ENCODE results near the gene ARHGDIA.
"Not testable (repeated sequence)": the region's sequence is repeated elsewhere in the genome, so short reads cannot be mapped to it uniquely, and the experiment has no call there.

Gene ARHGDIA

GRCh38 chr17:81870981-81871386 lies at the start of gene ARHGDIA:
Gene ARHGDIA, minus strand, starts transcription at chr17:81871337. Its CDS starts 1,407 bp downstream, at chr17:81869930.
- peak in 1 of 56 donors; percentile 88 for DNase-seq

GRCh38 chr17:81918832-81919545 lies 47.9 kb upstream of the ARHGDIA start:
- DNase-seq: no peak

GRCh38 chr17:81918333-81918669 lies 47.2 kb upstream of the ARHGDIA start:
- DNase-seq: not testable (repeated sequence)

GRCh38 chr17:81917565-81918332 lies 46.6 kb upstream of the ARHGDIA start, which contains the start of gene SIRT7:
Gene SIRT7, minus strand, starts transcription at chr17:81918176. Its CDS starts 45 bp downstream, at chr17:81918131.
- peak in 52 of 56 donors; percentile 9 to 87 (median 72) for DNase-seq

GRCh38 chr17:81916234-81917001 lies 45.3 kb upstream of the ARHGDIA start:
- no peak for DNase-seq

- DNase-seq: no peak
These were observed 44.2 kb upstream of the ARHGDIA start for GRCh38 chr17:81915331-81915730.

- no peak for DNase-seq
These were observed 43.1 kb upstream of the ARHGDIA start for GRCh38 chr17:81914103-81914850.

- DNase-seq: no peak
These were observed 42.4 kb upstream of the ARHGDIA start for GRCh38 chr17:81913394-81914102.

- no peak for DNase-seq
These were observed 41.5 kb upstream of the ARHGDIA start for GRCh38 chr17:81912441-81913309.

GRCh38 chr17:81911969-81912368 lies 40.8 kb upstream of the ARHGDIA start:
- DNase-seq: no peak

- peak in 55 of 56 donors; percentile 46 to 94 (median 83) for DNase-seq
These were observed 40.3 kb upstream of the ARHGDIA start, which contains the start of gene PCYT2 for GRCh38 chr17:81911277-81911961. Gene PCYT2, minus strand, starts transcription at chr17:81911399. Its CDS starts 44 bp downstream, at chr17:81911355.

- peak in 1 of 56 donors; percentile 49 for DNase-seq
These were observed 39.7 kb upstream of the ARHGDIA start for GRCh38 chr17:81910840-81911276.

GRCh38 chr17:81909966-81910839 lies 39.1 kb upstream of the ARHGDIA start:
- peak in 1 of 56 donors; percentile 7 for DNase-seq

- DNase-seq: no peak
These were observed 38.1 kb upstream of the ARHGDIA start for GRCh38 chr17:81909231-81909630.

- DNase-seq: no peak
These were observed 37.7 kb upstream of the ARHGDIA start for GRCh38 chr17:81908793-81909192.

GRCh38 chr17:81907219-81908145 lies 36.3 kb upstream of the ARHGDIA start:
- DNase-seq: no peak

Data from amygdala (tissue), 56 donors.